ENCODE measurements around the gene MCRIP1.

MCRIP1 gene

GRCh38 chr17:81825841-81826466, 7.1 kb downstream of the MCRIP1 start:
- no peak for DNase-seq
- TF ChIP-seq GATA1 (IDR thresholded peaks at IDR 0.05; ENCODE audit: low read depth, low read length) (no peak), POLR2A (IDR thresholded peaks at IDR 0.05; ENCODE audit: low read length) (no peak)

- DNase-seq: no peak
- no peak for TF ChIP-seq POLR2A (IDR thresholded peaks at IDR 0.05; ENCODE audit: low read length)
- no peak for TF ChIP-seq GATA1 (IDR thresholded peaks at IDR 0.05; ENCODE audit: low read depth, low read length)
These were observed 8.5 kb downstream of the MCRIP1 start for GRCh38 chr17:81824595-81824994.

- no peak for TF ChIP-seq GATA1 (IDR thresholded peaks at IDR 0.05; ENCODE audit: low read depth, low read length)
- no peak for TF ChIP-seq POLR2A (IDR thresholded peaks at IDR 0.05; ENCODE audit: low read length)
- no peak for DNase-seq
These were observed 9.1 kb downstream of the MCRIP1 start for GRCh38 chr17:81823820-81824550.

DNA sequence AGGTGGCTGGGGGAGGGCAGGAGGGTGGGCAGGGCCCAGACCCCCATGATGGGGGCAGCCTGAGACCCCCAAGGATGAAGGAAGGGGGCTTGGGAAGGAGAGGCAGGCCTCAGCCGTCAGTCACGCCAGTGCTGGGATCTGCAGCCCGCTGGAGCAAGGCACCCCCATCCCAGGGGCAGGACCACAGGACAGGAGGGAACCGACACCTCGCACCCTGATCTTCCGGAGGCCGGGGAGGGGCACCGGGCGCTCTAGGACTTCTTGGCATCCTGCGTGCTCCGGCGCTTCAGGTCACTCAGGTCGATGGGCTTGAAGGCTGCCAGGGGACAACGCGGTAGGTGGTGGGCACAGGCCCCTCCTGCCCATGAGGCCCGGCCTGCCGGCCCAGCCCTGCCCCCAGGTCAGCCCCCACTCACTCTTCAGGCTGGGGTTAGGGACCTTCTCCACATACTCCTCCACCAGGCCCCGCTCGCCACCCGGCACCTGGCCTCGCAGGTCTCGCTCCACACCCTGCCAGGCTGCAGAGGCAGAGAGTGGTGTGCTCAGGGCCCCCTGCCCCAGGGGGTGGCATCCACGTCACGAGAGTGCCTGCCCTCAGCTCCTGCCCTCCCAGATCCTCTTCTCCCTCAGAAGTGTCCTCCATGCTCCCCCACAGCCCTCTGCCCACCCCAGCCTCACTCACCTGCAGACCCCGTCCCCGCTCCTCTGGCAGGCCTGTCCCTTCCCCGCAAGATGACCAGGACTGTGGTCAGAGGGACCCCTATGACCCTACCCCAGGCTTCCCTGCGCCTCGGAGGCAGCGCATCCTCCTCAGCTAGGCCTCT, 9.9 kb downstream of the MCRIP1 start:
- no peak for DNase-seq
- no peak for TF ChIP-seq GATA1 (IDR thresholded peaks at IDR 0.05; ENCODE audit: low read depth, low read length)
- no peak for TF ChIP-seq POLR2A (IDR thresholded peaks at IDR 0.05; ENCODE audit: low read length)

DNA sequence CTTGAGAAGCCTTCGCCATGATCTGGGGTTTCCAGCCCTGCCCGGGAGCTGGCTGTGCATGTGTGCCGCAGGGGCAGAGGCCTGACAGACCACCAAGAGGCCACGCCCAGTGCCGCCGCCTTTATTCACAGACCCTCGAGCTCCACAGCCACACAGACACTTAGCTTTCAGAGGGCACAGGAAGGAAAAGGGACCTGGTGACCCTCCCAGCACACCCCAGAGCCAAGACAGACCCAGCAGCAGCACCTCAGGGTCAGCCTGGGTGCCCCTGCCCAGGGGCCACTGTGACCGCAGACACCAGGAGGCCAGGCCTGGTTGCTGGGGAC, 10.8 kb downstream of the MCRIP1 start:
- no peak for TF ChIP-seq POLR2A (IDR thresholded peaks at IDR 0.05; ENCODE audit: low read length)
- TF ChIP-seq GATA1 (IDR thresholded peaks at IDR 0.05; ENCODE audit: low read depth, low read length): no peak
- DNase-seq: no peak

DNA sequence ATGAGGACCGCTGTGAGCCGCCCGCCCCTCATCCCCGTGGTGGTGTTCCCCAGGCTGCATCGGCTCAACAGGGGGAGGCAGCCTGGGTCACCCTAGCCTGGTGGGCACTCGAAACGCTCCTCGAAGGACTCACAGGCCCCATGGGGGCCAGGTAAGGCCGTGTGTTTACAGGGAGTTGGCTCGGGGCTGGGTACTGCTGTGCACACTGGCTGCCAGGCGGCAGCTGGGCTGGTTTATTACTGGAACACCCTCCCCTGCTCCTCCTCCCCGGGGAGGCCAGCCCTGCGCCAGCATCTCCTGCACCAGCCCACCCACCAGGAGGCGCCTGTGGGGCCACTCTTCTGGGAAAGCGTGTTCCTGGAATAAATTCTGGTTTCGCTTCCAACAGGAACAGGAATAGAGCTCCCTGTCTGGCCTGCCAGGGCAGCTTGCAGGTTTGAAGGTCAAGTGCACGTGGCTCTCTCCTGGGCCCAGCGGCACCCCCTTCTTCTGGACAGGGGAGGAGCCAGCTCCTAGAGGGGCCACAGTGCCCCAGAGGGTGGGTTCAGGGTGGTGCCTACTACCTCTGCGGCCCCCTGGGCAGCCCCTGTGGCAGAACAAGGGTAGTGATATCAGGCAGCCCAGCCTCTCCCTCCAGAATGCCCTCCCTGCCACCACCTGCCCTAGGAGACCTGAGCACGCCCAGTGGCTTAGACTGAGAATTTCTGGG, 11.3 kb downstream of the MCRIP1 start:
- DNase-seq: peak; percentile 73 to 81

DNA sequence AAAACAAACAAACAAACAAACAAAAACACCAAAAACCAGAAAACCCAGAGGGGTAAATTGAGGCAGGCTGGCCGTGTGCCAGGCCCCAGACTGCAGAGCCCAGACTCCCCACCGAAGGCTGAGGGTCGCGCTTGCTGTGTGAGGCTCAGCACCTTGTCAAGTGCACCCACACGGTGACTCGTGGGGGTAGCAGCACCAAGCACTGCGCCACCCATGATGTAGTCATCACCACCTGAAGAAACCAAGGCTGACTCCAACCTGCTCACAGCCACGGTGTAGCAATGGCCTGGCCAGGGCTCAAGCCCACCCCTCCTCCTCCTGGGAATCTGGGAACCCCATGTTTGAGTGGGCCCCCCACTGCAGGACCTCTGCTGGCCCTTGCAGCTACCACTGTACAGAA, 11.9 kb downstream of the MCRIP1 start:
- TF ChIP-seq POLR2A (IDR thresholded peaks at IDR 0.05; ENCODE audit: low read length): no peak
- no peak for TF ChIP-seq GATA1 (IDR thresholded peaks at IDR 0.05; ENCODE audit: low read depth, low read length)
- DNase-seq: no peak

More for the DNA sequence above, 11.3 kb downstream of the MCRIP1 start:
- TF ChIP-seq POLR2A (IDR thresholded peaks at IDR 0.05; ENCODE audit: low read length): peak; percentile 17
- TF ChIP-seq GATA1 (IDR thresholded peaks at IDR 0.05; ENCODE audit: low read depth, low read length): no peak

DNA sequence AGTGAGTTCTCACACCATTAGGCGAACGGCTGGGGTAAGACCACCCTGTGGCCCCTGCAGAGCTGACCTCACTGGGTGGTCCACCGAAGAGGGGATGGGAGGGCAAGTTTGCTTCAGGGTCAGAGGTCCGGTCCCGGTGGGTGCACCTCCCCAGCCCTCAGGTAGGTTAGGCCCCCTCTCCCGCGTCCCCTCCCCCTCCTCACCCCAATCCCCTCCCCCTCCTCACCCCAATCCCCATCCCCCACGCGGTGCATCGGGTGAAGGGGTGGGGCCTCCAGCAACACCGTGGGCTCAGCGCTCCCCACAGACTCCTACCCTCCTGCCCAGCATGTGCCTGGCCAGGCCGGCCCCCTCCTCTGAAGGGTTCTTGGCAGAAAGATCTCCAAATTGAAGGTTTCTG, 13.4 kb downstream of the MCRIP1 start:
- TF ChIP-seq POLR2A (IDR thresholded peaks at IDR 0.05; ENCODE audit: low read length): no peak
- no peak for TF ChIP-seq GATA1 (IDR thresholded peaks at IDR 0.05; ENCODE audit: low read depth, low read length)
- no peak for DNase-seq

DNA sequence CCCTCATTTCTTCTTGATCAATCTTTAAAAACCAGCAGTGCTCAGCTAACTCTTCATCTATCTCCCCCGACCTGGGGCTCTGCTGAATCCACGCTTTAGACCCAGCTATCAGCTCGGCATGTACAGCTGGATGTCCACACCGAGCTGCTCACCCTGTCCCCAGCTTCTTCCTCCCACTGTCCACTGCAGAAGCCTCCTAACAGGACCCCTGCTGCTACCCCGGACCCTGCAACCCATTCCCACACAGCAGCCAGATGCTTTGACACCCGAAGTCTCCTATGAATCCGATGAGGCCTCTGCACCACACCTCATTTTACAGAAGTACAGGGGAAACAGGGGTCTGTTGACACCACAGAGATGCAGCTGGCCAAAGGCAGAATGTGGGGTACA, 15.3 kb downstream of the MCRIP1 start:
- TF ChIP-seq GATA1 (IDR thresholded peaks at IDR 0.05; ENCODE audit: low read depth, low read length) (no peak), POLR2A (IDR thresholded peaks at IDR 0.05; ENCODE audit: low read length) (no peak)
- DNase-seq: no peak

- no peak for DNase-seq
- TF ChIP-seq GATA1 (IDR thresholded peaks at IDR 0.05; ENCODE audit: low read depth, low read length) (no peak), POLR2A (IDR thresholded peaks at IDR 0.05; ENCODE audit: low read length) (no peak)
These were observed 17.5 kb downstream of the MCRIP1 start for GRCh38 chr17:81815646-81815986.

GRCh38 chr17:81814748-81815645, 18.1 kb downstream of the MCRIP1 start:
- TF ChIP-seq POLR2A (IDR thresholded peaks at IDR 0.05; ENCODE audit: low read length): no peak
- no peak for TF ChIP-seq GATA1 (IDR thresholded peaks at IDR 0.05; ENCODE audit: low read depth, low read length)
- DNase-seq: no peak

- no peak for DNase-seq
- no peak for TF ChIP-seq POLR2A (IDR thresholded peaks at IDR 0.05; ENCODE audit: low read length)
- no peak for TF ChIP-seq GATA1 (IDR thresholded peaks at IDR 0.05; ENCODE audit: low read depth, low read length)
These were observed 19.0 kb downstream of the MCRIP1 start for GRCh38 chr17:81813861-81814683.
